ENCODE results near the gene PI4KA.

DNA sequence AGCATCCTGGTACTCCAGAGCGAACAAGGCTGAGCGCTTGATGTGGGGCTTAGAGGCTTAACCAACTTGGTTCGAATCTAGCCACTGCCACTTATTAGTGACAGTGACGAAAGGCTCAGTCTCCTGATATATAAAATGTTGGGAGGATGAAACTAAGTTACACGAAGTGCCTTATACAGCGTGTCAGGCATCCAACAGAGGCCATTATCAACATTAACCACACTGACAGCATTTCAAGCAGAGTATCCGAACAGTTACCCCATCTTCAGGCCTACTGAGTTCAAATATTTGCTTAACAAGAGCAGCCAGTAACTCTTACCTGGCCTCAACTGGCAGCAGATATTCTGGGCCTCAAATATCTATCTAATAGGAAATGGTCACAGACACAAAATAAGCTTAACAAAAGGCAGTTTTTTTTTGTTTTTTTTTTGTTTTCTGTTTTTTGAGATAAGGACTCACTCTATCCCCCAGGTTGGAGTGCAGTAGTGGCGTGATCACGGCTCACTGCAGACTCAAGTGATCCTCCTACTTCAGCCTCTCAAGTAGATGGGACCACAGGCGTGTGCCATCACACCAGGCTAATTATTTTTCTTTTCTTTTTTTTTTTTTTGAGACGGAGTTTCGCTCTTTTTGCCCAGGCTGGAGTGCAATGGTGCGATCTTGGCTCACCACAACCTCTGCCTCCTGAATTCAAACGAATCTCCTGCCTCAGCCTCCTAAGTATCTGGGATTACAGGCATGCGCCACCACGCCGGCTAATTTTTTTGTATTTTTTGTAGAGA, 81.8 kb downstream of the PI4KA start:
- TF ChIP-seq, protein P1, sequence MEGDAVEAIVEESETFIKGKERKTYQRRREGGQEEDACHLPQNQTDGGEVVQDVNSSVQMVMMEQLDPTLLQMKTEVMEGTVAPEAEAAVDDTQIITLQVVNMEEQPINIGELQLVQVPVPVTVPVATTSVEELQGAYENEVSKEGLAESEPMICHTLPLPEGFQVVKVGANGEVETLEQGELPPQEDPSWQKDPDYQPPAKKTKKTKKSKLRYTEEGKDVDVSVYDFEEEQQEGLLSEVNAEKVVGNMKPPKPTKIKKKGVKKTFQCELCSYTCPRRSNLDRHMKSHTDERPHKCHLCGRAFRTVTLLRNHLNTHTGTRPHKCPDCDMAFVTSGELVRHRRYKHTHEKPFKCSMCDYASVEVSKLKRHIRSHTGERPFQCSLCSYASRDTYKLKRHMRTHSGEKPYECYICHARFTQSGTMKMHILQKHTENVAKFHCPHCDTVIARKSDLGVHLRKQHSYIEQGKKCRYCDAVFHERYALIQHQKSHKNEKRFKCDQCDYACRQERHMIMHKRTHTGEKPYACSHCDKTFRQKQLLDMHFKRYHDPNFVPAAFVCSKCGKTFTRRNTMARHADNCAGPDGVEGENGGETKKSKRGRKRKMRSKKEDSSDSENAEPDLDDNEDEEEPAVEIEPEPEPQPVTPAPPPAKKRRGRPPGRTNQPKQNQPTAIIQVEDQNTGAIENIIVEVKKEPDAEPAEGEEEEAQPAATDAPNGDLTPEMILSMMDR (IDR thresholded peaks at IDR 0.05; ENCODE audit: low read depth, low read length) = no peak
- no peak for TF ChIP-seq EZH2phosphoT487 (IDR thresholded peaks at IDR 0.05; ENCODE audit: low read depth)
